OCI-LY7 (cell line): ENCODE data around the gene RNF130.

Experiments
- EZH2phosphoT487 ChIP-seq: fragments of 200-600 bp; sonication (generic); IDR thresholded peaks from 2 replicates; pipeline ENCODE4 v1.6.1; 2018; ENCODE audit warnings: low read depth, borderline replicate concordance, mild to moderate bottlenecking, mixed run types, antibody characterized with exemption, low read length, moderate library complexity, mixed read lengths
- TF ChIP-seq, protein P1 (sequence below): fragments of 200-600 bp; sonication (generic); conservative IDR thresholded peaks from 2 replicates; pipeline ENCODE4 v1.5.1; 2014; ENCODE audit warnings: mild to moderate bottlenecking, antibody characterized with exemption, low read length, moderate library complexity, mixed read lengths

DNA sequence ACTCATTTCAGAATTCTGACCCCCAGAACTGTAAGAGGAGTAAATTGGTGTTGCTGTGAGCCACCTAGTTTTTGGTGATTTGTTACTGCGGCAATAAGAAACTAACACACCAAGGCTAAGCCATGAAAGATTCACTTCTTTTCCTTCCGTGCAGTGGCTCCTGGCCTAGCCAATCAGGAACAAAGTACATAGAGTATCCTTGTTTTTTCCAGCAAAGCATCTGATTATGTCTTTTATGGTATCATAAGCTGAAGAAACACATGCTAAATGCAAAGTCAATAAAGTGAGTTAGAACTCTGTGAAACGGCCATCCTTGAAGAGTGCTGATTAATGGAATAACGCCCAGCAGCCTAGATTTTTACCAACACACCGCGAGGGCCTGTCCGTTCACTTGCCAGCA is 11.4 kb downstream of the RNF130 start:
- no peak for TF ChIP-seq EZH2phosphoT487
- TF ChIP-seq, protein P1, sequence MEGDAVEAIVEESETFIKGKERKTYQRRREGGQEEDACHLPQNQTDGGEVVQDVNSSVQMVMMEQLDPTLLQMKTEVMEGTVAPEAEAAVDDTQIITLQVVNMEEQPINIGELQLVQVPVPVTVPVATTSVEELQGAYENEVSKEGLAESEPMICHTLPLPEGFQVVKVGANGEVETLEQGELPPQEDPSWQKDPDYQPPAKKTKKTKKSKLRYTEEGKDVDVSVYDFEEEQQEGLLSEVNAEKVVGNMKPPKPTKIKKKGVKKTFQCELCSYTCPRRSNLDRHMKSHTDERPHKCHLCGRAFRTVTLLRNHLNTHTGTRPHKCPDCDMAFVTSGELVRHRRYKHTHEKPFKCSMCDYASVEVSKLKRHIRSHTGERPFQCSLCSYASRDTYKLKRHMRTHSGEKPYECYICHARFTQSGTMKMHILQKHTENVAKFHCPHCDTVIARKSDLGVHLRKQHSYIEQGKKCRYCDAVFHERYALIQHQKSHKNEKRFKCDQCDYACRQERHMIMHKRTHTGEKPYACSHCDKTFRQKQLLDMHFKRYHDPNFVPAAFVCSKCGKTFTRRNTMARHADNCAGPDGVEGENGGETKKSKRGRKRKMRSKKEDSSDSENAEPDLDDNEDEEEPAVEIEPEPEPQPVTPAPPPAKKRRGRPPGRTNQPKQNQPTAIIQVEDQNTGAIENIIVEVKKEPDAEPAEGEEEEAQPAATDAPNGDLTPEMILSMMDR = no peak
